SH-SY5Y (cell line): ENCODE results near the gene NCOR1.

Experiments used
- GATA2 ChIP-seq: IDR thresholded peaks from 2 replicates; pipeline ENCODE4 v1.6.1; 2011; ENCODE audit warnings: mild to moderate bottlenecking, low read depth, low read length
- GATA3 ChIP-seq: IDR thresholded peaks from 2 replicates; pipeline ENCODE4 v1.6.1; 2011; ENCODE audit warnings: low read depth, mild to moderate bottlenecking, low read length, moderate library complexity

Gene NCOR1

DNA sequence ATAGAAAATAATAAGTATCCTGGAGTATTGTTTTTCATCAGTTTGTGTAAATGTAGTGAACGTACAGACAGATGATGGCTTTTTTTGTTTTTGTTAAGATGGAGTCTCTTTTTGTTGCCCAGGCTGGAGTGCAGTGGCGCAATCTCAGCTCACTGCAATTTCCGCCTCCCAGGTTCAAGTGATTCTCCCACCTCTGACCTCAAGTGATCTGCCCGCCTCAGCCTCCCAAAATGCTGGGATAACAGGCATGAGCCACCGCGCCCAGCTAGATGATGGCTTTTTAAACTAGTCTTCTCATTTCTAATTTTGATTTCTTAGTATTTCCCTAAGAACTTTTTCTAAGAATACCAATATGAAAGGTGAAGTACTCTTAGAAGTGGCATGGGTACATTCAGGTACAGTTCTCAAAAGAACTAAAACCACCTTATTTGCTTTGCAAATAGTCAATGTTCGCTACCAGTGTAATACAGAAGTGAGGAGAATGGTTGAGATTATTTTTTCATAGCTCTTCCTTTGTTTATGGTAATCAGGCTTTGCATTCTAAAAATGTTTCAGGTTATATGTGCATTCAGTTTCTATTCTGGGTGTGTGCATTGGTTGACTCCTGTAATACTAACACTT is 181.5 kb downstream of the NCOR1 start:
- no peak for TF ChIP-seq GATA2

DNA sequence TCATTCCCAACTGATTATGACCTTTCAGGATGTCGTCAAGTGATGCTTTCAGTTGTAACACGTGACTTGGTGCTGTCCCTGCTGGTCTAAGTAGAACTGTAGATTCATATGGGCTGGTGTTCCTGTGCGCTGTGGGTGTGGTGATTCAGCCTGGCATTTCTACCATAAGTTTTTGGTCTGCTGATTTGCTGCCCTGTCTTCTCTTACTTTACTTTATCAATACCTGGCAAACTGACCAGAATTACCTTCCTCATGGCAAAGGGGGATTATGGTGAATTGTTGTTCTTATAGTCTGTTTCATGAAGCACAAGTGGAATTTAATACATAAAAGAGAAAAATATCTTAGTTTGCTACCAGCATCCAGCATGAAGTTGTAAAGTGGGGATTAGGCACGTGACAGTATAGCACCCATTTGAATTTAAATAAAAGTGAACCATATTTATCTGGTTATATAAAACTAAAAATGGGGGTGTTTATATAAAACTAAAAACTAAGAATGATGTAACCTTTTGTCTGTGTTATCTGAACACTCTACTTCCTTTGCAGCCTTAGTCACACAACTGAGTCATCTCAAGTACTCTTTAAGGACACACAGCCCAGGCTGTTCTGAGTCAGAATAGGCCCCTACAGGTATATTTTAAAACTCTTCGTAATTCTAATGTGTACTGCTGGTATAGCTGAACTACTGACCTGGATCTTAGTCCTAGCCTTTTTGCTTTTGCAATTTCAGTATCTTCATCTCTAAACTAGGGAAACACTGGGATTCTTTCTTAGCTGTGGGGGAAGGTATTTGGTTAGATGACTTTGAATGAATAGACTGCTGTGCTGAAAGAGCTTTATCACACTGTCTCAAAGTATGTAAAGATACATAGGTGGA is 187.4 kb downstream of the NCOR1 start:
- TF ChIP-seq GATA3 (no peak), GATA2 (no peak)

DNA sequence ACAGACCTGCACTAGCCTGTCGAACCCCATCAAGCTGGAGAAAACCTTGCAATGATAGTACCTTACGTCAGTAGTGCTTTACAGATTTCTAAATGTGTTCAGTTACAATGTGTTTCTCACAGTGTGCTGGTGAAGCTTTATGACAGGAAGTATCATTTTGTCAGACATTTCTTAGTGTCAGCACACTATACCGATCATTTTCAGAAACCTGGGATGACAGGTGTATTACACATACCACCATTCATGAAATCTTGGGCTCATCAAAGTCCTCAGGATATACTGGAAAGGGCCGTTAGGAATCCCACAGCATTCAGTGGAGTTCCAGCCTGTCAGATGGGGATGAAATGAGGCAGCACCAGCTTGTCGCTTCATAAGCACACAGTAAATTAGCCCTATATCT is 188.4 kb downstream of the NCOR1 start:
- no peak for TF ChIP-seq GATA3

DNA sequence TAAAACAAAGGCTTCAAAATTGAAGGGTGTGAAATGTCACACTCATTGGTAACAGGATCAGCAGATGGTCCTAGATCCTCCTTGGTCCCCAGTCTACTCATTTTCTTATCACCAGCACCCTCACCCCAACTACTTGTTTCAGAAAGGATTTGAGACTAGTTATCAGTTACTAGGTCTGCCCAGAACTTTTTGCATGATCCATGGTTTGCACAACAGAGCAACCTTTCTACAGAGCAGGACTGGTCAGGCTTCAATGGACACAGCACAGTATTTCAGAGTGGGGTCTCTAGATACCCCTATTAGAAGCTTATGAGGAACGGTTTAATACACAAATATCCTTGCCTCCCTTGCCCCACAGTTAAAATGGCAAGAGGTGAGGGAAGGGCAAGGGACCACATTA is 190.1 kb downstream of the NCOR1 start:
- TF ChIP-seq GATA3: no peak
- TF ChIP-seq GATA2: no peak

DNA sequence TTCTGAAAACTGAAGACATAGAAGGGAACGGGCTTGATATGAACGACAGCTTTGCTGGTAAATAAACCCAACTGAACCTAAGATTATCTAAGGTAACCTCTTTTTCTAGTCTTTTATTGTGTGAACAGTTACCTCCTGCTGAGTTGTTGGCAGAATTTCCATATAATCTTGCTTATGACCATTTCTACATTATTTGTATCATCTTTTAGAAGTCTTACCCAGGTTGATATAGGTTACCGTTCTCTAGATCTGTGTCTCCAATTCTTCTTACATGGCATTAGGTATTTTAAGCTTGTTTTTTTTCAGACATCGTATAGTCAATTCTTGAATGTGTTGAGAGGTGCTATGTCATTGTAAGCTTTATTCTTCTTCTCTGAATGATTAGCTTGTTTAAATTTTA is 191.5 kb downstream of the NCOR1 start:
- TF ChIP-seq GATA3 (no peak), GATA2 (no peak)

DNA sequence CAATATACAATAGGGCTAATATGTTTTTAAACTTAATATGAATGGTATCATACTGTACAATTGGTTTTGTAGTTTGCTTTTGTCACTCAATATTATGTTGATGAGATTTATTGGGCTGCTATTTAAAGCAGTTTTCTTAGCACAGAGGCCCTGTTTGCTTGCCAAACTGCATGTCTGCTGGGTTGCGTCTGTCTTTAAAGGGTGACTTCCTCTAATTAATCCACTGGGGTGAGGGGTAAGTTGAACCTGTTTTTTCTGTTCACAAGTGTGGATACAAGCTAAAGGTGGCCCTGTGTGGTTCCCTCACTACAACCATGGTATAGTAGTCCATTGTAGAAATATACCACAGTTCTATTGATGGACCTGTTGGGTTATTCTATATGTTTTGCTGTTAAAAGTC is 196.0 kb downstream of the NCOR1 start:
- TF ChIP-seq GATA2: no peak

DNA sequence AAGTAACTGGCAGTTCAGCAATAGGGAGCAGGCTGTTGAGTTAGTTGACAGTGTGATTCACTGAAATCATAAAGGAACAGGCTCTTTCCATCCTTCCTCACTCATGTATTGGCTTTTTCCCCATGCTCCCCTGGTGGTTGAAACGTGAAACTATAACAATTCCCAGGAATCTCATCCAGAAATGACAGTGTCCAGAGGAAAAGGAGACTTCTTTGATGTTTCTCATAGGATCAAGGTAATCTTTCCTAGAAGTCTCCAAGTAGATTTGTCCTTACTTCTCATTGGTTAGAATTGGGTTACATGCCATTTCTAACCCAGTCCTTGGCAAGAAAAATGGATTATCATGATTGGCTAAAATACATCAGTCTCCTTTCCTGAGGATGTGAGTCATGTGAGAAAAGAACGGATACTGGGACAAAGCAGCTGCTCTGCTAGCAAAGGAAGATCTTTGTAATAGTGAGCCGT is 201.4 kb downstream of the NCOR1 start:
- TF ChIP-seq GATA2 (no peak), GATA3 (no peak)

DNA sequence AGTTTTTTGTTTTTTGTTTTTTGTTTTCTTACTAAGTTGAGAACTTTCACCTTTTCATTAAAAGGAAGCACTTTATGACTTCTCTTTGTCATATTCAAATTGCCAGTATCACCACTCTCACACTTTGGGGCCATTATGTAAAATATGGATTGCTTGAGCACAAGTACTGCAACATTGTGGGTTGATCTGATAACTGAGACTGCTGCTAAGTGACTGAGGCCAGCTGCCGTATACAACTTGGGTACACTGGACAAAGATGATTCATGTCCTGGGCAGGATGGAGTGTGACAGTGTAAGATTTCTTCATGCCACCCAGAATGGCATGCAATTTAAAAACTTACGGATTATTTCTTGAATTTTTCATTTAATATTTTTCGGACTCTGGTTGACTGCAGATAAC is 207.9 kb downstream of the NCOR1 start:
- no peak for TF ChIP-seq GATA2
- no peak for TF ChIP-seq GATA3

DNA sequence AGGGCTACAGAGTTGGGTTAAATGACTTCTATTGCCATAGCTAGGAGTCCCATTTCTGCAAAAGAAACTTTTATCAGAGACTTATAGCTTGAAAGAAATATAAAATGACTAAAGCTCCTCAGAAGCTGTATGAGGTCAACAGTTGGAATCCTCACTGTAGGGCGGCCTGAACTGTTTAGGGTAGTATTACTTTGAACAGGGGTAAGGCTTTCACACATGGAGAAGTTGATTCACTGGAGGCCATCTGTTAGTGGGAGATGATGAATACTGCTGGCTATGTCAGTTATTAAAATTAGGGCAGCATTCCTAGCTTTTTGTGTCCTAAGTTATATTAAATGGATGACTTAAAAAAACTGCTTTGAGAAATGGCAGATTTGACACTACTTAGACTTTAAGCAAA is 209.7 kb downstream of the NCOR1 start:
- TF ChIP-seq GATA3: no peak
- no peak for TF ChIP-seq GATA2

DNA sequence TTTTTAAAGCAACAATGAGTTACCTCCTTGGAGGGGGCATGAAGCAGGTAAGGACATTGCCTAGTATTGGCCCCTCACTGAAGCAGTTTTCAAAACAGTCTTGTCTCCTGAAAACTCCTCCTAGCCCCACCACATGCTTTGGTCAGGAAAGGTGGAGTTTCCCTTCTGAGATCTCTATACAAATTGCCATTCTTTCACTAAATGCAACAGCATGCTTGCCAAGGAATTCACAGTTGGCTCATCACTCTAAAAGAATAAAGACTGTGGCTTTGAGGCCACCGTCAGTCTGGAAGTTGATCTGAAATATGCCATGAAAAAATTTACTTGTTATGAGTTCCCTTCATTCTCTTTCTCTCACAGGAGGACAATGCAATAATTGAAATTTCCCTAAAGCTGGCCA is 211.5 kb downstream of the NCOR1 start:
- TF ChIP-seq GATA3: no peak
- TF ChIP-seq GATA2: no peak

DNA sequence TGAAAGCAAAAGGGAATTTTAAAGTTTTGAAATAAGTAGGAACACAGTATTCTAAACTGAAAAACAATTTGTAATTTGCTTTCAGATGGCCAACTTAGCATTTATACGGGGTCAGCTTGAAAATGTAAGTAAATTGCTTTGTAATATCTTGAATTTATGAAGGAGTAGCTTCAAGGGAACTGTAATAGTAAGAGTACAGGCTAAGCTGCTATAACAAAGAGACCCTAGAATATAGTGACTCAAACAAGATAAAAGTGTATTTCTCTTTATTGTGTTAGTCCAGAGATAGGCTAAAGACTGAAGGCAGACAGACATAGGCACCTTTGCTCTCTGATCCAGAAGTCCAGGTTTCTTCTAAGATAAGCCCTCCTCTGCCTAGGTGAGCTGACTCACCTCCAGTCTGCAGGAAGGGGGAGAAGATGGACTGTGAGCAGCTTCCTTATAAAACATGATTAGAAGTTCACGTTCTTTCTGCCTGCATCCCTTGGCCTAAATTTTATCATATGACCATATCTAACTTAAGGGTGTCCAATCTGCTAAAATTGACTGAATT is 212.6 kb downstream of the NCOR1 start:
- TF ChIP-seq GATA2: no peak
- no peak for TF ChIP-seq GATA3

DNA sequence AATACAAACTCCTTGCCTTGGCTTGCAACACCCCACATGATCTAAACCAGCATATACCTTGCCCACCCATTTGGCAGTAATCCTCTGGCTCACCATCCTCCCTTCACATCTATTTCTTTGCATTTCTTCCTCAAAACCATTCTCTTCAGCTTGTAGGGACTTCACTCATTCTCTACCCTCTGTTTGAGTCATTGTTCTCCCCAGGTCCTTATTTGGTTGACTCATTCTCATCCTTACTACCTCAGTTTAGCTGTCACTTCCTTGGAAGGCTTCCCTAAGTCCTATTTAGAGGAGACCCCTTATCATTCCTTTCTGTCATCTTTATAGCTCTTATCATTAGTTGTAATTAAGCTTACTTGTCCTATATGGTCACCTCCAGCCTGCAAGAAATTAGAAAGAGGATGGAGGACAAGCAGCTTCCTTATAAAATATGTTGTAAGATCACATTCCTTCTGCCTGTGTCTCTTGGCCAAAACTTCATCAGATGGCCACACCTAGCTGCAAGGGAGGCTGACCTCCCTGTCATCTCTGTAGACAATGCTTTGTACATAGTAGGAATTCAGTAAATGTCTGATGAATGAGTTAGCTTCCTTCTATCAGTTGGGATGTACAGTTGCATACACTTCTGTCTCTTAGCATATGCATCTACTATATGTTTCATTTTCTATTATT is 214.0 kb downstream of the NCOR1 start:
- TF ChIP-seq GATA3: no peak

DNA sequence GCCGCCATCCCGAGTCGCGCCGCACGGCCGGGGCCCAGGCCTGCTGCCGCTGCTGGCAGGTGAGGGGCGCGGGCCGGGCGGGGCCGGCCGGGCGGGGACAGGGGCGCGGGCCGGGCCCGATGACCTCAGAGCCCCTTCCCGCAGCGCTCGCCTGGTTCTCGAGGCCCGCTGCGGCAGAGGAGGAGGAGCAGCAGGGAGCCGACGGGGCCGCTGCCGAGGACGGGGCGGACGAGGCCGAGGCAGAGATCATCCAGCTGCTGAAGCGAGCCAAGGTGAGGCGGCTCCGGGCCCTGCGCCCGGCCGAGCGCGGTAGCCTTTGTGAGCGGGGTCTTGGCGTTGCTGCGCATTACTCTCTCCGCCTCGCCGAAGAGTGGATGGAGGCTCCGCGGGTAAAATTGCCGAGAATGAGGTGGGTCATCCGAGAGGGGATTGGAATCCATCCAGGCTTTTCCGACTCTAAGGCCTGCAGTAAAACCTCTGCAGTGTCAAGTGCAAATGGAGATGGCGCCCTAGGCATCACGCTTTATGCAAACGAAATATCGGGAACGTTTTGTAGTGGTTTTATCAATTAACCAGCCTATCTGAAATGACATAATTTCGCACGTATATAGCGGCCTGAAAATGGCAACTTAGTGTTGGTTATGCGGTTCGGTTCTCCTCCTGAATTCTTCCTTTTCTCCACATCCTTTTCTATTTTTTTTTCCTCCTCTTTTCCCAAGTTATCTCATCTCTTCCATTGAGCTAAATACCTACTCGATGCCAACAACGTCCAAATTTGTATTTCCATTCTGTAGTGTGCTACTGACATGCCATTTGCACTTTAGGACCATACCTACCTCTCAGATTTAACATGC is 215.1 kb downstream of the NCOR1 start:
- TF ChIP-seq GATA2: no peak
- TF ChIP-seq GATA3: no peak
